Upper lobe of right lung (tissue), 1 donor: ENCODE data around the gene EXOC2. TPM values are rescaled to one million over a fixed set of nuclear protein-coding genes. Genes with fewer than 3 reads are reported as not detected.
"Not testable (repeated sequence)": the region's sequence is repeated elsewhere in the genome, so short reads cannot be mapped to it uniquely, and the experiment has no call there.

ENCODE experiments used
- ATAC-seq: fragments of 200-7000 bp; cut with Tn5 transposase; one replicate; pipeline ENCODE4 v1.9.1; 2020; ENCODE audit warnings: mild to moderate bottlenecking, moderate library complexity
- DNase-seq: peaks from one replicate; pipeline ENCODE4 v3.0.0-alpha.2; 2020
- H3K27ac ChIP-seq: fragments of 200-600 bp; one replicate; pipeline ENCODE4 v1.8.0; 2022
- H3K27me3 ChIP-seq: fragments of 200-600 bp; one replicate; pipeline ENCODE4 v1.8.0; 2022; ENCODE audit warnings: mild to moderate bottlenecking
- H3K36me3 ChIP-seq: fragments of 200-600 bp; one replicate; pipeline ENCODE4 v1.8.0; 2022
- H3K4me1 ChIP-seq: fragments of 200-600 bp; one replicate; pipeline ENCODE4 v1.8.0; 2022
- H3K4me3 ChIP-seq: fragments of 200-600 bp; one replicate; pipeline ENCODE4 v1.8.0; 2022; ENCODE audit warnings: mild to moderate bottlenecking
- H3K9me3 ChIP-seq: fragments of 200-600 bp; one replicate; pipeline ENCODE4 v1.8.0; 2022
- intact Hi-C: fragments of 100-400 bp; cut with DNase I; formaldehyde crosslinking; loops from one replicate; pipeline ENCODE4 v1.11.0; 2022
- total RNA-seq: library from RNA; stranded (reverse); fragmentation: NEBNext Ultra II Directional; extraction: Animal tissue kit (Norgen Biotek cat#: 25700); gene quantifications from one replicate; pipeline ENCODE4 v1.2.1, GENCODE V29; 2021
- TF ChIP-seq, protein P1 (sequence below): fragments of 200-600 bp; IDR thresholded peaks from one replicate; pipeline ENCODE4 v1.8.0; 2022; ENCODE audit warnings: antibody characterized with exemption
- donor health status: DM: no; HTN: yes; CAD: no; lungs with severe emphysema.

EXOC2 gene
- total RNA-seq, 1 donor from 2014 or later = 31.2 TPM

DNA sequence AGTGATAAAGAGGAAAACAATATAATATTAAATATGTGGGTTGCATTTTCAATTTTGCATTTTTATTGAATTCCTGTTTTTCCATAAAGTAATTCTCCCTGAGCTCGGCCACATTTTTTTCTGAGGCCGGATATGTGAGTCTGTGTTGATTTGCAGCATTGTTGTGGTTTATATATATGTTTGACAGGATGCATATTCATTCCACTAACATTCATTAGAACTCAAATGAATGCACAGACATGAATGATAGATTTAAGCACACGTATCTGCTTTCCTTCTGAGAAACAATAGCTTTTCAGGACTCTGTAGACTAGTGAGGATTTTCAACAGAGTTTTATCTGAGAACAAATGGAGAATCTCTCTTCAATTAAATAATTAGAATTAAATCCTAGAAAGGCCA, 10.6 kb upstream of the EXOC2 start:
- H3K36me3 ChIP-seq = no peaks in the 10 kb centered on the region
- H3K4me1 ChIP-seq = no peaks in the 10 kb centered on the region
- no peak for ATAC-seq
- intact Hi-C loops = loop anchor here (5.0 kb wide), 1 partner anchor 291 kb away; no protein-coding TSS in a partner anchor
- no peaks in the 10 kb centered on the region for H3K9me3 ChIP-seq
- H3K27me3 ChIP-seq = no peaks in the 10 kb centered on the region
- TF ChIP-seq, protein P1, sequence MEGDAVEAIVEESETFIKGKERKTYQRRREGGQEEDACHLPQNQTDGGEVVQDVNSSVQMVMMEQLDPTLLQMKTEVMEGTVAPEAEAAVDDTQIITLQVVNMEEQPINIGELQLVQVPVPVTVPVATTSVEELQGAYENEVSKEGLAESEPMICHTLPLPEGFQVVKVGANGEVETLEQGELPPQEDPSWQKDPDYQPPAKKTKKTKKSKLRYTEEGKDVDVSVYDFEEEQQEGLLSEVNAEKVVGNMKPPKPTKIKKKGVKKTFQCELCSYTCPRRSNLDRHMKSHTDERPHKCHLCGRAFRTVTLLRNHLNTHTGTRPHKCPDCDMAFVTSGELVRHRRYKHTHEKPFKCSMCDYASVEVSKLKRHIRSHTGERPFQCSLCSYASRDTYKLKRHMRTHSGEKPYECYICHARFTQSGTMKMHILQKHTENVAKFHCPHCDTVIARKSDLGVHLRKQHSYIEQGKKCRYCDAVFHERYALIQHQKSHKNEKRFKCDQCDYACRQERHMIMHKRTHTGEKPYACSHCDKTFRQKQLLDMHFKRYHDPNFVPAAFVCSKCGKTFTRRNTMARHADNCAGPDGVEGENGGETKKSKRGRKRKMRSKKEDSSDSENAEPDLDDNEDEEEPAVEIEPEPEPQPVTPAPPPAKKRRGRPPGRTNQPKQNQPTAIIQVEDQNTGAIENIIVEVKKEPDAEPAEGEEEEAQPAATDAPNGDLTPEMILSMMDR = no peak
- no peak overlapping the region for H3K4me3 ChIP-seq
- DNase-seq = no peak
- no peak overlapping the region for H3K27ac ChIP-seq

DNA sequence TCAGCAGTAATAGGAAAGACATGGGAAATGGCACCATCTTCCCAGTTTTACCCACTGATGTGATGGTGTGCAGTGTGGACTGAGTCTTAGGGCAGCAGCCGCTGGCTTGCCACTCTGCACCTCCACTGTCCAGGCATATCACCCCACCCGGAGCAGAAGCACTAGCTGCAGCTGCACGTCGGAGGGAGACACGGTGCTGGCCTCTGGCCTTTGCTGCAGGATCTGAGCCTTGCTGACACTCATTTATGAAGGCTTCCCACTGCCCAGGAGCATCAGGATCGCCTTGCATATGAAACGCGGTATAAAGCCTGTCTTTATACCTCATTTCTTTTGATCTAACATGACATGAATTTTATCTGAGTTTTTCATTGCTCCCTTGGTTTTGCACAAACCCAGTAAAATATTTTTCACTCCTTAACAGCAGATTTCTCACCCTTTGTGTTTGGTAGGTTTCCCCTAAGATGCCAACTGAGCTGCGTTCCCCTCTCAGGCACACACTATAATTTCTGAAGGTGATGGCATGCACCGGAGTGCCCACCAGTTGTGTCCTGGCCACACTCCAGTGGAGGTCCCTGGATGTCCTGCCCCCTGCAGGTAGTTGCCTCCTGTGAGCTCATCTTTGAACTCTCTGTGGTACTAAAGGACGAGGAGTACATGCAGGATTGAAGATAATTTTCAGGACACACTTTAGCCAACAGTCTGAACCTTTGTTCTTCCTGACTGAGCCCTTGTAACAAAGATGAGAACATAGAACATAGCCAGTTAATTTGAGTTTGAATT, 9.0 kb upstream of the EXOC2 start:
- no peak for ATAC-seq
- no peaks in the 10 kb centered on the region for H3K9me3 ChIP-seq
- TF ChIP-seq, protein P1 = no peak
- intact Hi-C loops = loop anchor here (5.0 kb wide), 1 partner anchor 290 kb away; no protein-coding TSS in a partner anchor
- H3K4me1 ChIP-seq = no peaks in the 10 kb centered on the region
- H3K4me3 ChIP-seq = no peak overlapping the region
- no peaks in the 10 kb centered on the region for H3K36me3 ChIP-seq
- no peaks in the 10 kb centered on the region for H3K27me3 ChIP-seq
- no peak for DNase-seq
- H3K27ac ChIP-seq = no peak overlapping the region

DNA sequence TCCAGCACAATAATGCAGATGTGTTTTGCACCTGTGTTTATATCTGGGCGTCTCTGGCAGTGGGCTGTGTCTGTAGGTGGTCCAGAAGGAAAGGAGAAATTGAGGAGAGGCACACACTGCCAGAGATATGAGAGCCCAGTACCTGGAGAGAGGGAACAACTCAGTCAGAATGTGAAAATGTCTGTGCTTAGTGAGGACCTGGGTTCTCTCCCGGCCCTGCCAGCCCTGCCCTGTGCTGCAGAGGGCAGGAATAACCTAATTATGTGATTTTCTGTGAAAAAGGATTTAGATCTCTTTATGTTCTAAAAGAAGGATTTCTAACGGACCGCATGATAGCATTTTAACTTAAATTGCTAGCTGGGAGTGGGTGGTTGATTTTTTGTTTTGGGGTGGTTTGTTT, 8.3 kb upstream of the EXOC2 start:
- intact Hi-C loops = loop anchor here (5.0 kb wide), 1 partner anchor 289 kb away; no protein-coding TSS in a partner anchor
- no peaks in the 10 kb centered on the region for H3K9me3 ChIP-seq
- ATAC-seq (no peak), DNase-seq (no peak)
- H3K36me3 ChIP-seq = no peaks in the 10 kb centered on the region
- no peaks in the 10 kb centered on the region for H3K27me3 ChIP-seq
- H3K4me3 ChIP-seq = no peak overlapping the region
- TF ChIP-seq, protein P1 = no peak
- H3K27ac ChIP-seq = no peak overlapping the region
- H3K4me1 ChIP-seq = no peaks in the 10 kb centered on the region

- Histone ChIP-seq H3K9me3 (no peaks in the 10 kb centered on the region), H3K27me3 (no peaks in the 10 kb centered on the region), H3K4me1 (no peaks in the 10 kb centered on the region), H3K27ac (no peak overlapping the region), H3K36me3 (no peaks in the 10 kb centered on the region), H3K4me3 (no peak overlapping the region)
- no peak for DNase-seq
- TF ChIP-seq, protein P1 = no peak
- intact Hi-C loops = loop anchor here (5.0 kb wide), 1 partner anchor 288 kb away; no protein-coding TSS in a partner anchor
- no peak for ATAC-seq
These were observed 7.6 kb upstream of the EXOC2 start for GRCh38 chr6:700490-700889.

DNA sequence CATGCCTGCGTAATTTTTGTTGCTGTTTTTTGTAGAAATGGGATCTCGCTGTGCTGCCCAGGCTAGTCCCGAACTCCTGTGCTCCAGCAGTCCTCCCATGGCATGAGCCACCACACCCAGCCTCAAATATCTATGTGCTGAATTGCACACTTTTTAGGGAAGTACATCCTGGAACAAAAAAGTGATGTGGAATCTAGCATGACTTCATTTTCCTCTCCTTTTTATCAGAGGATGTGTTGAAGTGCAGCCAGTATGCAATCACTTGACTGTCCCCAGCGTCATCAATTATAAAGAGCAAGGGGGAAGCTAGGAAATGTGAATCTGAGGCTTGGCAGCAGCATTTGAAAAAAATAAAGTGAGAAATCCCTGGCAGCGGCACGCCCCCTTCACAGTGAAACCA, 6.4 kb upstream of the EXOC2 start:
- TF ChIP-seq, protein P1 = no peak
- H3K4me3 ChIP-seq = no peak overlapping the region
- intact Hi-C loops = no loop called here

DNA sequence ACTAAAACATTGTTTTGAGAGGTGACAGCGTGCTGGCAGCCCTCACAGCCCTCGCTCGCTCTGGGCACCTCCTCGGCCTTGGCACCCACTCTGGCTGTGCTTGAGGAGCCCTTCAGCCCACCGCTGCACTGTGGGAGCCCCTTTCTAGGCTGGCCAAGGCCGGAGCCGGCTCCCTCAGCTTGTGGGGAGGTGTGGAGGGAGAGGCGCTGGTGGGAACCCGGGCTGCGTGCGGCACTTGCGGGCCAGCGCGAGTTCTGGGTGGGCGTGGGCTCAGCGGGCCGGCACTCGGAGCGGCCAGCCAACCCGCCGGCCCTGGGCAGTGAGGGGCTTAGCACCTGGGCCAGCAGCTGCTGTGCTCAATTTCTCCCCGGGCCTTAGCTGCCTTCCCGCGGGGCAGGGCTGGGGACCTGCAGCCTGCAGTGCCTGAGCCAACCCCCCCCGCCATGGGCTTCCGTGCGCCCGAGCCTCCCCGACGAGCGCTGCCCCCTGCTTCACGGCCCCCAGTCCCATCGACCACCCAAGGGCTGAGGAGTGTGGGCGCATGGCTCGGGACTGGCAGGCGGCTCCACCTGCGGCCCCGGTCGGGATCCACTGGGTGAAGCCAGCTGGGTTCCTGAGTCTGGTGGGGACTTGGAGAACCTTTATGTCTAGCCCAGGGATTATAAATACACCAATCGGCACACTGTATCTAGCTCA, 1.6 kb upstream of the EXOC2 start:
- DNase-seq = not testable (repeated sequence)

More for the DNA sequence above, 6.4 kb upstream of the EXOC2 start:
- Histone ChIP-seq H3K27ac (no peak overlapping the region), H3K36me3 (no peaks in the 10 kb centered on the region), H3K4me1 (no peaks in the 10 kb centered on the region), H3K27me3 (no peaks in the 10 kb centered on the region), H3K9me3 (no peaks in the 10 kb centered on the region)
- DNase-seq = no peak
- no peak for ATAC-seq

More for the DNA sequence above, 1.6 kb upstream of the EXOC2 start:
- intact Hi-C loops, H3K36me3 ChIP-seq, H3K4me3 ChIP-seq, H3K9me3 ChIP-seq, H3K27ac ChIP-seq, ATAC-seq, H3K27me3 ChIP-seq: not testable (repeated sequence)
- H3K4me1 ChIP-seq = peaks cover 16% of the 10 kb centered on the region
